Karpas-422 (cell line): ENCODE results near the gene PRRT3. TPM values are rescaled to one million over a fixed set of nuclear protein-coding genes. Genes with fewer than 3 reads are reported as not detected.

Experiments used
- DNase-seq: peaks from one replicate; pipeline ENCODE4 v3.0.0-alpha.2; 2015
- H2AFZ ChIP-seq: fragments of 200-600 bp; sonication (generic); 2 replicates; pipeline ENCODE4 v1.6.1; 2014; ENCODE audit warnings: antibody characterized with exemption, low read length, mixed read lengths
- H3K27ac ChIP-seq: fragments of 200-600 bp; sonication (generic); 2 replicates; pipeline ENCODE4 v1.5.1; 2014; ENCODE audit warnings: mild to moderate bottlenecking, low read length, moderate library complexity
- H3K27me3 ChIP-seq: fragments of 200-600 bp; sonication (generic); 2 replicates; pipeline ENCODE4 v1.6.1; 2014; ENCODE audit warnings: low read length, mixed read lengths
- H3K36me3 ChIP-seq: fragments of 200-600 bp; sonication (generic); 2 replicates; pipeline ENCODE4 v1.6.1; 2014; ENCODE audit warnings: low read length, mixed read lengths; ENCODE audit not compliant: insufficient read depth
- H3K4me1 ChIP-seq: fragments of 200-600 bp; sonication (generic); 2 replicates; pipeline ENCODE4 v1.6.1; 2014; ENCODE audit warnings: mild to moderate bottlenecking, low read length, mixed read lengths
- H3K4me2 ChIP-seq: fragments of 200-600 bp; sonication (generic); 2 replicates; pipeline ENCODE4 v1.6.1; 2014; ENCODE audit warnings: low read length, low read depth, mild to moderate bottlenecking; ENCODE audit not compliant: poor library complexity, severe bottlenecking
- H3K4me3 ChIP-seq: fragments of 200-600 bp; sonication (generic); 2 replicates; pipeline ENCODE4 v1.5.1; 2014; ENCODE audit warnings: mild to moderate bottlenecking, antibody characterized with exemption, low read length, mixed read lengths
- H3K79me2 ChIP-seq: fragments of 200-600 bp; sonication (generic); 2 replicates; pipeline ENCODE4 v1.6.1; 2014; ENCODE audit warnings: mild to moderate bottlenecking, low read length, mixed read lengths
- H3K9ac ChIP-seq: fragments of 200-600 bp; sonication (generic); 2 replicates; pipeline ENCODE4 v1.6.0; 2014; ENCODE audit warnings: low read length
- H3K9me2 ChIP-seq: fragments of 200-600 bp; sonication (generic), shearing (Covaris generic); replicated peaks from 2 replicates; pipeline ENCODE4 v1.6.0; 2014; ENCODE audit warnings: mild to moderate bottlenecking, low read length, moderate library complexity; ENCODE audit not compliant: insufficient read depth
- H3K9me3 ChIP-seq: fragments of 300-700, 200-600 bp; sonication (generic); 2 replicates; pipeline ENCODE4 v1.6.1; 2014; ENCODE audit warnings: low read length, mixed read lengths
- H4K20me1 ChIP-seq: fragments of 200-600 bp; sonication (generic); 2 replicates; pipeline ENCODE4 v1.6.1; 2014; ENCODE audit warnings: mild to moderate bottlenecking, antibody characterized with exemption, low read length, low read depth; ENCODE audit not compliant: insufficient read depth
- total RNA-seq: library from RNA; depleted of rRNA; stranded (reverse); fragments of >200 nt; shearing (Covaris generic); gene quantifications from 2 replicates; pipeline ENCODE4 v1.2.3, GENCODE V29; 2014; ENCODE audit warnings: low replicate concordance

PRRT3 gene
- total RNA-seq, 1 experiment from 2014 or later: 1.0 TPM

DNA sequence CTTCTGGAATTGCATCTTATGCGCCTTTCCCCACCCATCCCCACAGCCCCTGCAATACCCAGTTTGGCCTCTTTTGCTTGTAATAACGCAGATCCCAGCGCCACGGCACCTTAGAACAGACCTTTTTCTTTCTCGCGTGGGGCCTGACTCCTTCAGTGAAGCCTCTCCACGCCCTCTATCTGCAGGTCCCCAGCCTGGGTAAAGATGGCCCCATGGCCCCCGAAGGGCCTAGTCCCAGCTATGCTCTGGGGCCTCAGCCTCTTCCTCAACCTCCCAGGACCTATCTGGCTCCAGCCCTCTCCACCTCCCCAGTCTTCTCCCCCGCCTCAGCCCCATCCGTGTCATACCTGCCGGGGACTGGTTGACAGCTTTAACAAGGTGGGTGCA is 18.0 kb downstream of the PRRT3 start:
- H3K4me1 ChIP-seq: peaks cover 27% of the 10 kb centered on the region
- peak overlapping the region; percentile 89; the same call in 1 of the 2 replicates for H2AFZ ChIP-seq
- DNase-seq: peak; percentile 67

DNA sequence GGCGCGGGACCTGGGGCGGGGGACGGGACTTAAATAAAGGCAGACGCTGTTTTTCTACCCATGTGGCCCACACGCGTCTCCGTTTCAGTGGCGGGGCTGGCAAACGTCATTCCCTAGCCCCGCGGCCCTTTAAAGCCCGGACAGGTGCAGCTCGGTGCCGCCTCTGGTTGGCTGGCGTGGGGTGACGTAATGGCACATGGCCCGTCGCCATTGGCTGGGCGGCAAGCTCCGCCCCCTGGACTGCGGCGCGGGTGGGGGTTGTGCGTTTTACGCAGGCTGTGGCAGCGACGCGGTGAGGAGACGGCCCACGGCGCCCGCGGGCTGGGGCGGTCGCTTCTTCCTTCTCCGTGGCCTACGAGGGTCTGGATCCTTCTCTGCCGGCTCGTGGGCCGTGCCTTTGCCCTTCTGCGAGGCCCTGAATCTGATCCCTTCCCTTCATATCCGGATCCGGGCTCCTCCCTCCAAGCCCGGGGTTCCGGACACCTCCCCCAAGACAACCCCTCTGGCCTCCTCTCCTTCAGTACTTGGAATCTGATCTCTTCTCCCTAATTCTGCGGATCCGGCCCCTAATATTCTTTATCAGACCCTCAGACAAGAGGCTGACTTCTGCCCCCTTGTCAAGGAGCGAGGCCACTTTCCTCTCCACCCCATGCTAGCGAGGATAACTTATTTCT is 18.5 kb downstream of the PRRT3 start, which contains the start of gene CRELD1:
TSS of gene CRELD1 (plus strand) at position 274 of the 674 bp plus-strand sequence. CDS start 605 bp downstream, outside the sequence.
- Histone ChIP-seq H2AFZ (peak within 1 kb of the TSS; percentile 96), H4K20me1 (no peaks in the 10 kb centered on the region), H3K9me2 (no peaks in the 10 kb centered on the region), H3K36me3 (peaks cover 6% of the 10 kb centered on the region; the same call in 1 of the 2 replicates), H3K9me3 (no peaks in the 10 kb centered on the region), H3K9ac (peak within 1 kb of the TSS; percentile 83), H3K79me2 (peaks cover 15% of the 10 kb centered on the region), H3K4me2 (peak within 1 kb of the TSS; percentile 98), H3K27ac (peak within 1 kb of the TSS; percentile 53), H3K4me3 (peak within 1 kb of the TSS; percentile 86), H3K27me3 (no peaks in the 10 kb centered on the region), H3K4me1 (peaks cover 27% of the 10 kb centered on the region)
- peak; percentile 98 for DNase-seq

More for the DNA sequence above, 18.0 kb downstream of the PRRT3 start:
- Histone ChIP-seq H3K79me2 (peaks cover 15% of the 10 kb centered on the region), H3K27ac (peak overlapping the region; percentile 53), H3K4me3 (peak overlapping the region; percentile 86), H3K27me3 (no peaks in the 10 kb centered on the region), H3K9ac (peak overlapping the region; percentile 83), H3K9me2 (no peaks in the 10 kb centered on the region), H4K20me1 (no peaks in the 10 kb centered on the region), H3K9me3 (no peaks in the 10 kb centered on the region), H3K36me3 (peaks cover 6% of the 10 kb centered on the region; the same call in 1 of the 2 replicates), H3K4me2 (peak overlapping the region; percentile 98)

GRCh38 chr3:9932843-9933560 is 19.2 kb downstream of the PRRT3 start:
- Histone ChIP-seq H3K36me3 (peaks cover 6% of the 10 kb centered on the region; the same call in 1 of the 2 replicates), H3K27me3 (no peaks in the 10 kb centered on the region), H2AFZ (peak overlapping the region; percentile 96), H3K9me2 (no peaks in the 10 kb centered on the region), H4K20me1 (no peaks in the 10 kb centered on the region), H3K79me2 (peaks cover 15% of the 10 kb centered on the region), H3K4me2 (peak overlapping the region; percentile 98), H3K9ac (peak overlapping the region; percentile 76), H3K4me1 (peaks cover 27% of the 10 kb centered on the region), H3K9me3 (no peaks in the 10 kb centered on the region), H3K4me3 (peak overlapping the region; percentile 86), H3K27ac (no peak overlapping the region)
- DNase-seq: peak; percentile 94

DNA sequence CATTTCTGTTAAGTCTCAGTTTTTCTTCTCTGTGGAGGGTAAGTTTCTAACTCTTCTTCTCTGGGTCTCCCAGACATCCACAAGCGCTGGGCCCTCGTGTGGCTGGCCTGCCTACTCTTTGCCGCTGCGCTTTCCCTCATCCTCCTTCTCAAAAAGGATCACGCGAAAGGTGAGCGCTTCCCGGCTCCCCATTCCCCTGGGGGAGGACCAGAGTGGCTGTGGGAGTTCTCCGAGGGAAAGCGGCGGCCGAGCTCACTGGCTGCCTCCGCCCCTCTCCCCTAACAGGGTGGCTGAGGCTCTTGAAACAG is 19.7 kb downstream of the PRRT3 start:
- Histone ChIP-seq H3K4me2 (peak overlapping the region; percentile 98), H4K20me1 (no peaks in the 10 kb centered on the region), H3K4me3 (peak overlapping the region; percentile 86), H3K9me3 (no peaks in the 10 kb centered on the region), H3K36me3 (peaks cover 6% of the 10 kb centered on the region; the same call in 1 of the 2 replicates), H3K9me2 (no peaks in the 10 kb centered on the region), H3K4me1 (peaks cover 27% of the 10 kb centered on the region), H3K27ac (no peak overlapping the region), H3K9ac (peak overlapping the region; percentile 76), H3K79me2 (peaks cover 15% of the 10 kb centered on the region), H2AFZ (peak overlapping the region; percentile 96; the same call in 1 of the 2 replicates), H3K27me3 (no peaks in the 10 kb centered on the region)
- DNase-seq: no peak

GRCh38 chr3:9930804-9931418 is 21.3 kb downstream of the PRRT3 start:
- Histone ChIP-seq H3K9me3 (no peaks in the 10 kb centered on the region), H3K9me2 (no peaks in the 10 kb centered on the region), H3K4me3 (no peak overlapping the region), H3K4me2 (no peak overlapping the region), H3K79me2 (peaks cover 15% of the 10 kb centered on the region), H2AFZ (no peak overlapping the region), H3K27ac (no peak overlapping the region), H4K20me1 (no peaks in the 10 kb centered on the region), H3K4me1 (peaks cover 27% of the 10 kb centered on the region), H3K36me3 (no peaks in the 10 kb centered on the region), H3K27me3 (no peaks in the 10 kb centered on the region), H3K9ac (no peak overlapping the region)
- peak; percentile 66 for DNase-seq

GRCh38 chr3:9928158-9928557 is 24.1 kb downstream of the PRRT3 start:
- Histone ChIP-seq H3K9me3 (no peaks in the 10 kb centered on the region), H3K27ac (no peak overlapping the region), H3K4me2 (no peak overlapping the region), H3K4me1 (peaks cover 8% of the 10 kb centered on the region), H2AFZ (no peak overlapping the region), H3K9me2 (no peaks in the 10 kb centered on the region), H3K9ac (no peak overlapping the region), H3K36me3 (no peaks in the 10 kb centered on the region), H4K20me1 (no peaks in the 10 kb centered on the region), H3K27me3 (no peaks in the 10 kb centered on the region), H3K4me3 (no peak overlapping the region), H3K79me2 (no peaks in the 10 kb centered on the region)
- DNase-seq: no peak

DNA sequence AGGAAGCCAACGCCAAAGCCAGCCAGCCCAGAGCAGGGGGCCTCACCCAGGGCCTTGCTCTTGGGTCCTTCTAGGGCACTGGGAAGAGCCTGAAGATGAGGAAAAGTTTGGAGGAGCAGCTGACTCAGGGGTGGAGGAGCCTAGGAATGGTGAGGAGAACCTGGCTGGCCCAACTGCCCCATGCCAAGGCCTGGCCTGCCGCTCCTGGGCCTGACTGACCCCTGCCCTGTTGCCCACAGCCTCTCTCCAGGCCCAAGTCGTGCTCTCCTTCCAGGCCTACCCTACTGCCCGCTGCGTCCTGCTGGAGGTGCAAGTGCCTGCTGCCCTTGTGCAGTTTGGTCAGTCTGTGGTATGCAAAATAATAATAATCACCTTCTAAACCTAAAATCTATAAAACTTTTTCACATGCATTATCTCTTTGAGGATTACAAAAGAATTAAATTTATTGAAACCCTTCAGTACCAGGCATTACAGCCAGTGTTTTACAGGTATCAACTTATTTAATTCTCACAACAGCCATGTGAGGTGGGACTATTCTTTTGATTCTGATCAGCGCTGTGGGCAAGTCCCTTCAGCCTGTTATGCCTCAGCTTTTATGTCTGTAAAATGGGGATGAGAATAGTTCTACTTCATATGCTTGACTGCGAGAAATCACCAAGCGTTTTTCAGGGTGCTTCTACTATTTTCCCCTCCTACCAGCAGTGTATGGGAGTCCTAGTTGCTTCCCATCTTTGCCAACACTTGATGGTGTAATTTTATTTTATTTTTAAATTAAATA is 33.8 kb downstream of the PRRT3 start:
- H3K9ac ChIP-seq: no peak overlapping the region
- H3K4me2 ChIP-seq: no peak overlapping the region

More for the DNA sequence above, 33.8 kb downstream of the PRRT3 start:
- no peak for DNase-seq
- Histone ChIP-seq H3K9me3 (no peaks in the 10 kb centered on the region), H2AFZ (no peak overlapping the region), H3K4me3 (no peak overlapping the region), H3K4me1 (no peaks in the 10 kb centered on the region), H4K20me1 (no peaks in the 10 kb centered on the region), H3K27ac (no peak overlapping the region), H3K36me3 (no peaks in the 10 kb centered on the region), H3K9me2 (no peaks in the 10 kb centered on the region), H3K79me2 (no peaks in the 10 kb centered on the region), H3K27me3 (no peaks in the 10 kb centered on the region)
